NCI-H187 (cell line): Measurements from ENCODE around the gene STMN1.
A peak's percentile ranks its signal among the peaks of the same experiment; 100 is the strongest.
"Not testable (repeated sequence)": the region's sequence is repeated elsewhere in the genome, so short reads cannot be mapped to it uniquely, and the experiment has no call there.

Experiments used
- DNase-seq, 2 experiments: peaks; one replicate each; lab custom pipeline; 2025; lab: John Stamatoyannopoulos, UW

STMN1 gene

DNA sequence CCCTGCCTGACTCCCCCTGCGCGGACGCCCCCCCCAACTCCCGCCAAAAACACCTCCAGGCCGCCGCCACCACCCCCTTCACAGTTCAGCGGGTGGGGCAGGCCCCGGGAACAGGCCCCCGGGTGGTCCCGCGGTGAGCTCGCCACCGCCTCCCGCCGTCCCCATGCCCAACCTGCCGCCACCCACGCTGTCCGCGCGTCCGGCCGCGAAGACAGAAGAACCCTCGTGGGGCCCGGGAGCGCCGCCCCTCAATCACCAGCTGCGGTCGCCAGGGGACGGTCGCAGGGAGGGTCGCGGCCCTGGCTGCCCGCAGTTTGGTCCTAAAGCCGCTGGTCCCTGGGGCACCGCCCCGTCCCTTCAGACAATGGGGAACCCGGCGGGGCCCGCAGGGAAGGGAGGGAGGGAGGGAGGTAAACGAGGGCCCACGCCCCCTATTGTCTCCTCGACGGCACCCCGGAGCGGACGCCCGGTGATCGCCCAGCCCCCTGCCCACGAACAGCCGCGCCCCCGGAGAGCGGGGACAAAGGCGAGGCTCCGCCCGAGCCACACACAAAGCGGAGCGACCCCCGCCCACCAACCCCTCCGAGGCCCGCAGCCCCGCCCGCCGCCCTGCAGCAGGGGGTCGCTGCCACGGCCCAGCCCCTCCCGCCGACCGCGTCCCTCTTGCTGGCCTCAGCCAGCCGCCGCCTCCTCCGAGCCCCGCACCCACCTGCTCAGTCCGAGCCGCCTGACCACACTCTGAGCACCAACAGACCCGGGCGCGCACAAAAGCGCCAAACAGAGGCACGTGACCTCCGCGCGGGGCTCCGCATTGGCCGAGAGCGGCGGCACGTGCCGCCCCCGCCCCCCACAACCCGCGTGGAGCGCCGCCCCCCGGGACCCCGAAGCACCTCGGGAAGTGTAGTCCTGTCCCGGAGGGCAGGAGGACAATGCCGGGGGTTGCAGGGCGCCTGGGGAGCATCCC, at the start of gene STMN1:
Gene STMN1 (minus strand): TSS at position 740 of the 964 bp plus-strand sequence. CDS start 1,743 bp downstream, outside the sequence.
- peak; percentile 78 to 94 for DNase-seq

GRCh38 chr1:25955553-25955952, 49.3 kb upstream of the STMN1 start:
- DNase-seq = no peak

- no peak for DNase-seq
Observed at GRCh38 chr1:25954282-25954938, 48.2 kb upstream of the STMN1 start.

- no peak for DNase-seq
Observed at GRCh38 chr1:25952841-25953401, 46.7 kb upstream of the STMN1 start.

DNA sequence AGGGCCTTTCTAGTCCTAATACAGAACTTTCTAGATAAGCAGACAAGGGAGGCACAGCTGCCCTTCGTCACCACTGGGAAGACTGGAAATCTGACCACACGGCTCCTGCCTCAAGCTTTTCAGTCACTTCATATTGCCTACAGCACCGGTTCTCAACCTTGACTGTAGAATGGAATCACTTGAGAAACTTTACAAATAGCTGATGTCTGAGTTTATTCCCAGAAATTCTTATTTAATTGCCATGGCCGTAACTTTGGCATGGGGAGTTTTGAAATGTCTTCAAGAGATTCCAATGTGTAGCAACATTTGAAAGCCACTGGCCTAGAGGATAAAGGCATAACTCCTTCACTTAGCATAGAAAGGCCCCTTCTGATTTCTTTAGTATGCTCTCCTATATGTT, 42.4 kb upstream of the STMN1 start:
- no peak for DNase-seq

DNA sequence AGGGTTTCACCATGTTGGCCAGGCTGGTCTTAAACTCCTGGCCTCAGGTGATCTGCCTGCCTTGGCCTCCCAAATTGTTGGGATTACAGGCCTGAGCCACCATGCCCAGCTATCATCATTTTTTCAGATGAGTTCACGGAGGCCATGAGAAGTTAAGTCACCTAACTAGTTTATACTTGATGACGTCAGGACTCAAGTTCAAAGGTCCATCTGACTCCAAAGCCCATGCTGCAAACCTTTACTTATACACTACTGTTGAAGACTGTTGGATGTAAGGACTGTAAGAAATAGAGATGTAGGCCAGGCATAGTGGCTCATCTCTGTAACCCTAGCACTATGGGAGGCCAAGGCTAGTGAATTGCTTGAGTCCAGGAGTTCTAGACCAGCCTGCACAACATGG, 40.8 kb upstream of the STMN1 start:
- DNase-seq = no peak

DNA sequence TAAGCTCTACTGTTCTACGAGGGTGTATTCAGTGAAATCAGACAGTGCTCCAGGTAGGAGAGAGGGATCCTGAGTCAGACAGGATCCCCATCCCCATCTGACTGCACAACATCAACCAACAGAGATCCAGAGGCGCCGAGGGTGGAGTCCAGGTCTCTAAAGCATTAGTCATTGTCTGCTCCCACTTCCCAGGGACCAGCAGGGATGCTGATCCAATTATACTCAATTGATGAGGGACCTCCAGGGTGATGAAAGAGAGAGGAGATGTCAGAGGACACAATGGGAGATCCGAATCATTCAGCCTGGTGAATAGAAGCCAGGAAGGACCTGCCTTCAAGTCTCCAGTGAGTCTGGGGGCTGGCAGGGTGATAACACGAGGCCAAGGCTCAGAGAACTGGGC, 39.5 kb upstream of the STMN1 start:
- no peak for DNase-seq

DNA sequence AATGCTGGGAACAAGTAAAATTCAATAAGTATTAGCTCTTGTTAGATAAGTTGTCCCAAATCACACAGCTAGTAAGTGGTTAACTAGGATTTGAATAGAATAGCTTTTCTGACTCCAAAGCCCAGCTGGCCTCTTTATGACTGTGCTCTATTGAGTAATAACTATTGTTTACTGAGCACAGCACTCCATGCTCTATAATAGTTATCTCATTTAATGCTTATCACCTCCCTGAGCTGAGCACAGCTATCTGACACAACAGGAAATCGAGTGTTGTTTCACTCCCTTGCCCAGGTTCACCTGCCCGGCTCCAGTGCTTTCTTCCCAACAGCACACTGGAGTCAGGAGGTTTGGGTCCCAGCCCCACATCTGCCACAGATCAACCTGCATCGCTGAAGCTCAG, 38.8 kb upstream of the STMN1 start:
- DNase-seq = no peak

DNA sequence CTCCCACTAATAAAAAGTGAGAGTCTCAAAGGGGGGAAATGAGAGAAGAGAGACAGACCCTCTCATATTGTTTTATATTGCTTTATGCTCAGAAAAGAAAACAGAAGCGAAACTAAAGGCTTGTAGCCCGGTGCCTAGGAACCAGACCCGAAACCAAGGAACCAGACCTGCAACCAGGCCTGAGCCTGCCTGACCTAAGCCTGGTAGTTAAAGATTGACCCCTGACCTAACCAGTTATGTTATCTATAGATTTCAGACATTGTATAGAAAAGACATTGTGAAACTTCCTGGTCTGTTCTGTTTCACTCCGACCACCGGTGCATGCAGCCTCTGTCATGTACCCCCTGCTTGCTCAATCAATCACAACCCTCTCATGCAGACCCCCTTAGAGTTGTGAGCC, 37.3 kb upstream of the STMN1 start:
- not testable (repeated sequence) for DNase-seq

GRCh38 chr1:25936947-25937346, 30.7 kb upstream of the STMN1 start:
- DNase-seq = no peak

DNA sequence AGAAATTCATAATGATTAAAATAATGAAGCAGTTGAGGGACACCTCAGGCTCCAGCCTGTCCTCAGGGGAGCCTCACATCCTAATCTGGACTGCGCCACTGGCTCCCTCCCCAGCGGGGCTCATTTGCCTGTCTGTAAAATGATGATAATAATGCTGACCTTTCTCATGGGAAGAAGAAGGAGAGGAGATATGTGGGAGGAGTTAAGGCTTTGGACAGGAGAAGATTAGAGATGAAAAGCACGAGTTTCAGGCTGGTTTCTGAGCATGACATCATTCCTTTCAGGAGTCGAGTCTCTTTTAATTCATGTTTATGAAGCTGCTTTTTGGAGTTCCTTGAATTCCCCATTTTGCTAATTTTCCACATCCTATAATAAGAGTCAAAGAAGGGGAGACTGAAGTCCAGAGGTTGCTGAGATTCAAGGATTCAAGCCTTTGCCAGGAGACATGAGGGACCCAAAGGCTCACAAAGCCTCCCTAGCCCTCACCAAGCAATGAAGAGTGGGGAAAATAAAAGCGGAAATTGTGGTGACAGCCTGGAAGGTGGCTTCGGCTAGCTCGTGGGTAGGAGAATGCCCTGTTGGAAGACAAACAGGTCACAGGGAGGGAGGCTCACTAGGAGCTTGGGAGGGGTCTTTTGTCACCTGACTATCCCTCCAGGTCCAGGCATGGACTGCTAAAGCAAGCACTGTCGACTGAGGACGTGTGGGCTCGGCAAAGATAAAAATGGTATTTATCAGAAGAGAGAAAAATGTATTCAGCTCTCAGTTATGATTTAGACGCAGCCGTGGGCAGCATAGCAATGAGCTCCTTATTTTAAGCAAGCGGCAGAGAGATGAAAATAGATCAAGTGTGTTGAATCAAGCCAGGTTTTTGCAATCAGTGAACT, 27.5 kb upstream of the STMN1 start:
- DNase-seq = no peak

- not testable (repeated sequence) for DNase-seq
Observed at GRCh38 chr1:25932811-25933400, 26.7 kb upstream of the STMN1 start.

- no peak for DNase-seq
Observed at GRCh38 chr1:25932321-25932720, 26.1 kb upstream of the STMN1 start.

GRCh38 chr1:25929016-25929415, 22.8 kb upstream of the STMN1 start:
- no peak for DNase-seq

DNA sequence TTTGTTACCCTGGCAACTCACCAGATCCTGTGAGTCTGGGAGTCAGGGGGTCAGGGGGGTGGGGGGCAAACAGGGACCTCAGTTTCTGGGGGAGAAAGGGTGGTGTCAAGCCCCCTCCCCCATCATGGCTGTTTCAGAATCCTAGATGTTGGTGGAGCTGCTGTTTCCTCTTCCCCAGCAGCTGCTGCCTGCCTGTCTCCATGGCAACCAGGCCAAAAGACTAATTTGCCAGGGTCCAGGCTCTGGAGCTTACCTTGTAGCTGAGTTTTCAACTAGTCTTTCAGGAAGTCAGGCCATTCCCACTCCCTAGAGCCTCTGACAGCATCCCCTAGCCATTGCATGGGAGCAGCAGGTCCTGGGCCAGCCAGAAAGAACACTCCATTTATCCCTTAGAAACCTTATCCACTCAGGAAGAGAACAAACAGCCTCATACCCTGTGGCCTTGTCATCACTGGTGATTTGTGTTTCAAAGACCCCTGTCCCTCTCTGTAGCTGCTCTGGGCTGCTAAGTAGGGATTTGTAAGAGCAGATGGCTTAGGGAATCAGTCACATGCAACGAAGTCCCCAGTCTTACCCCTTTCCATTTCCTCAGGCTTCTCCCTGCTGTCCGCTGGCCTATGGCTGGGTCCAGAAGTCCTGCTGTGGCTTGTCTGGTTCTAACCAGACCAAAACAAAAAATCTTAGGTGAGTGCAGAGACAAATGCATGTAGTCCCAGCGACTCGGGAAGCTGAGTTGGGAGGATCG, 21.5 kb upstream of the STMN1 start:
- no peak for DNase-seq

- DNase-seq = no peak
Observed at GRCh38 chr1:25926731-25927496, 20.7 kb upstream of the STMN1 start.

DNA sequence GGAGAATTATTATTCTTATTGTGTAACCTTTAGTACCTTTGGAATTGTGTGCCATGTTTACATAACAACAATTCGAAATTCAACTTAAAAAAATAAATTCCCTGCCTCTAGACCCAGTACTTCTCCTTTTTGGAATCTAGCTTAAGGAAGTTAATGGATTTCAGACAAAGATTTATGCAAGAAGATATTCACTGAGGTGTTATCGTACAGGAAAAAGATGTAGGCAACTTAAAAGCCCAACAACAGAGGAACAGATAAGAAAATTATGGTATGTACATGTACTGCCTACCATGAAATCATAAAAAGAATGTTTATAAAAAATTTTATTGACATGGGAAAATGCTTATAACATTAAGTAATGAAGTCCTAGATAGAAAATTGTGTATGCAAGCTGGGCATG, 18.2 kb upstream of the STMN1 start:
- no peak for DNase-seq

DNA sequence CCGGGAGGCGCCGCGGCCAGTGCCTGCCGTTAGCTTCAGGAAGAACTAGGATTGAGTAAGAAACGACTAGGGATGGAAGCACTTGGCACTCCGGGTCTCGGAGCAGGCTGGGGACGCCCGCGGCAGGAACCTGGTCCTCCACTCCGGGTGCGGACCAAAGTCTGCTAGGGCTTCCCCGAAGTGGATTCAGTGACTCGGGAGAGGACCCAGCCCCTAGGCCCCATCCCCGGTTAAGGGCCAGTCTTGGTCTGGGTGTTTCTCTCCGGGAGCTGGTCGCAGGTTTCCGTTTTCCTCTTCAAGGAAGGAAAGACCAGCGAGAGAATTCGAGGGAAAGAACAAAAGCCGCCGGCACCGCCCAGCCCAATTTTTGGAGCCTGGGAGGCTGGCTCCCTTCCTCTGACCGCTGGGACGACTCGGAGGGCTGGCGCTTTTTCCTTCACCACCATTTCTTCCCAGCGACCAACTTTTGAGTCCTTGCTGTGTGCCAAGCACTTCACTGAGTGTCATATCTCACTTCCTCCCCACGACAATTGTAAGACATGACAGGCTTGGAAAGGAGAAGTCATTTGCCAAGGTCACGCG, 16.8 kb upstream of the STMN1 start:
- DNase-seq = peak; percentile 37 to 68
